Measurements from ENCODE around the gene MAP6. TPM values are rescaled to one million over a fixed set of nuclear protein-coding genes. Genes with fewer than 3 reads are reported as not detected.

Gene MAP6
- total and polyA plus RNA-seq, 9 of the 15 experiments (the other 6 are each of a cell fraction or from before 2014, with no cell fraction given), result not detected

DNA sequence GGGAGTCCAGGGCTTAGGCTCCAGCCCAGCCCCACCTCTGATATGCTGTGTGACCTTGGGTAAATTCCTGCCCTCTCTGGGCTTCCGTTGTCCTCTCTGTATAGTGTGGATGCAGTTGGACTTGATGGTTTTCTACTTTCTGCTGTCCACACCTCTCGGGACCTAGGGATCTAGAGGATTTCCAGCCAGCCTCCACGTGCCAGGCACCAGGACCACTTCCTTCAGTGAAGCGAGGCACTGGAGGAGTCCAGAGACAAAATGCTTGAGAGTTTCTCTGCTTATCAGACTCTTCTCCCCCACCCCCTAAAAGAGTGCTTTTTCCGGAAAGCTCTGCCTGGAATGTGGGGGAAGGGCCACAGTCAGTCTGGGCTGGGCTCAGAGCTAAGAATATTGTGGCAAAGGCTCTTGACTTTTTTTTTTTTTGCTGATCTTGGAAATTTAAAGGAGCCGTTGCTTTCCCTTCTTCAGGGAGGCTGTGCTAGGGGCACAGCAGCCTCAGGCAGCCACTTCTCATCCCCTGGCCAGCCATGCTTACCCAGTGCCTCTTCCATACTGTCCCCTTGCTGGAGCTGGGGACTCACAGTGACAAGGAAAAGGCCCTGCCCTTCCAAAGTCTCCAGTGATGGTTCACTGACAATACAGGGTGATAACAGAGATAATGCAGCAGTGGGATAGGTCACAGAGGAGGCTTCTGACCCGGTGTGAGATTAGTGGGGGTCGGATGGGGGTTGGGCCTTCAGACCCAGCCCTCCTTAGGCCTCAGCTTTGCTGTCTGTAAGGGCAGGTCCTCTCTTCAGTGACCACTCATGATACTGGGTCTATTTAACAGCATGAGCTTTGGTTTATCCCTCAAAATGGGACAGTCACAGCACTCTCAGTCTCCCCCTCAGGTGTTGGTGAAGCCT is 109.6 kb downstream of the MAP6 start (continued):
- no peak for TF ChIP-seq RAD21 (CRISPR knock-in tag; conservative IDR thresholded peaks at IDR 0.05 in 1 of 2, IDR thresholded peaks at IDR 0.05 in 1 of 2)
- TF ChIP-seq ADNP (tag; IDR thresholded peaks at IDR 0.05), result peak; percentile 95
- peak; percentile 17; the same call in 1 of the 2 replicates for TF ChIP-seq RAD51 (IDR thresholded peaks at IDR 0.05; ENCODE audit: borderline replicate concordance, low read depth)
- peak; percentile 93 for TF ChIP-seq PRDM10 (IDR thresholded peaks at IDR 0.05; ENCODE audit: partially characterized antibody)
- TF ChIP-seq ILK (tag; IDR thresholded peaks at IDR 0.05; ENCODE audit: borderline replicate concordance, low read depth), result no peak
- TF ChIP-seq, protein P1, sequence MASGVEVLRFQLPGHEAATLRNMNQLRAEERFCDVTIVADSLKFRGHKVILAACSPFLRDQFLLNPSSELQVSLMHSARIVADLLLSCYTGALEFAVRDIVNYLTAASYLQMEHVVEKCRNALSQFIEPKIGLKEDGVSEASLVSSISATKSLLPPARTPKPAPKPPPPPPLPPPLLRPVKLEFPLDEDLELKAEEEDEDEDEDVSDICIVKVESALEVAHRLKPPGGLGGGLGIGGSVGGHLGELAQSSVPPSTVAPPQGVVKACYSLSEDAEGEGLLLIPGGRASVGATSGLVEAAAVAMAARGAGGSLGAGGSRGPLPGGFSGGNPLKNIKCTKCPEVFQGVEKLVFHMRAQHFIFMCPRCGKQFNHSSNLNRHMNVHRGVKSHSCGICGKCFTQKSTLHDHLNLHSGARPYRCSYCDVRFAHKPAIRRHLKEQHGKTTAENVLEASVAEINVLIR (CRISPR knock-in tag; IDR thresholded peaks at IDR 0.05), result no peak
- TF ChIP-seq CEBPZ (IDR thresholded peaks at IDR 0.05; ENCODE audit: borderline replicate concordance, low read depth, low read length), result no peak
- no peak for TF ChIP-seq SRF (CRISPR knock-in tag; IDR thresholded peaks at IDR 0.05)
- TF ChIP-seq THRA (IDR thresholded peaks at IDR 0.05), result no peak
- TF ChIP-seq MAX (CRISPR knock-in tag; IDR thresholded peaks at IDR 0.05), result peak; percentile 30; the same call in 1 of the 2 replicates
- no peak for TF ChIP-seq SAFB (IDR thresholded peaks at IDR 0.05; ENCODE audit: borderline replicate concordance, low read depth, low read length)
- TF ChIP-seq, protein P2, sequence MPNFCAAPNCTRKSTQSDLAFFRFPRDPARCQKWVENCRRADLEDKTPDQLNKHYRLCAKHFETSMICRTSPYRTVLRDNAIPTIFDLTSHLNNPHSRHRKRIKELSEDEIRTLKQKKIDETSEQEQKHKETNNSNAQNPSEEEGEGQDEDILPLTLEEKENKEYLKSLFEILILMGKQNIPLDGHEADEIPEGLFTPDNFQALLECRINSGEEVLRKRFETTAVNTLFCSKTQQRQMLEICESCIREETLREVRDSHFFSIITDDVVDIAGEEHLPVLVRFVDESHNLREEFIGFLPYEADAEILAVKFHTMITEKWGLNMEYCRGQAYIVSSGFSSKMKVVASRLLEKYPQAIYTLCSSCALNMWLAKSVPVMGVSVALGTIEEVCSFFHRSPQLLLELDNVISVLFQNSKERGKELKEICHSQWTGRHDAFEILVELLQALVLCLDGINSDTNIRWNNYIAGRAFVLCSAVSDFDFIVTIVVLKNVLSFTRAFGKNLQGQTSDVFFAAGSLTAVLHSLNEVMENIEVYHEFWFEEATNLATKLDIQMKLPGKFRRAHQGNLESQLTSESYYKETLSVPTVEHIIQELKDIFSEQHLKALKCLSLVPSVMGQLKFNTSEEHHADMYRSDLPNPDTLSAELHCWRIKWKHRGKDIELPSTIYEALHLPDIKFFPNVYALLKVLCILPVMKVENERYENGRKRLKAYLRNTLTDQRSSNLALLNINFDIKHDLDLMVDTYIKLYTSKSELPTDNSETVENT (CRISPR knock-in tag; IDR thresholded peaks at IDR 0.05), result no peak

Measured in K562 (cell line).